Testis (tissue), 3 donors: Measurements from ENCODE around the gene GLI3. TPM values are rescaled to one million over a fixed set of nuclear protein-coding genes. Genes with fewer than 3 reads are reported as not detected.

Source experiments
- DNase-seq: peaks from one replicate; pipeline ENCODE4 v3.0.0-alpha.2; 2019
- H3K27ac ChIP-seq, 2 donors: fragments of 200-600 bp; sonication (generic); one replicate each; pipeline ENCODE4 v1.5.1; 2019
- H3K27me3 ChIP-seq: fragments of 200-600 bp; sonication (generic); one replicate; pipeline ENCODE4 v1.5.1; 2019
- H3K36me3 ChIP-seq: fragments of 200-600 bp; sonication (generic); one replicate; pipeline ENCODE4 v1.5.1; 2017; ENCODE audit warnings: low read depth; ENCODE audit errors: missing control alignments
- H3K4me1 ChIP-seq: fragments of 200-600 bp; sonication (generic); one replicate; pipeline ENCODE4 v1.5.1; 2019
- H3K4me3 ChIP-seq, 2 donors: fragments of 200-600 bp; sonication (generic); one replicate each; pipeline ENCODE4 v1.5.1; 2017 to 2019
- H3K9me3 ChIP-seq: fragments of 200-600 bp; sonication (generic); one replicate; pipeline ENCODE4 v1.5.1; 2017
- CTCF ChIP-seq, 3 experiments: fragments of 450-650 bp in 2 of 3; fragments of 200-600 bp in 1 of 3; sonication (generic) in 1 of 3; IDR thresholded peaks; one replicate each; pipeline ENCODE4 v1.5.1; 2016 to 2019; ENCODE audit warnings: antibody characterized with exemption in 3 of 3, mild to moderate bottlenecking in 2 of 3, moderate library complexity in 1 of 3
- POLR2A ChIP-seq: fragments of 450-650 bp; IDR thresholded peaks from one replicate; pipeline ENCODE4 v1.6.1; 2017; ENCODE audit warnings: antibody characterized with exemption, mild to moderate bottlenecking, moderate library complexity
- whole genome bisulfite sequencing, 2 donors: methylation state at CpG; one replicate each; pipeline ENCODE4 v1.1.5; 2018; 5-methylcytosine and 5-hydroxymethylcytosine counted together
- intact Hi-C: fragments of 100-400 bp; cut with DNase I; formaldehyde crosslinking; loops from one replicate; pipeline ENCODE4 v1.15.1; 2023; ENCODE audit warnings: low total_unique reads
- polyA plus RNA-seq: library from polyadenylated mRNA; stranded (reverse); fragments of 350-450 nt; fragmentation: Illumina TruSeq; extraction: RNeasy Lipid Tissue Mini Kit (QIAGEN cat#74804); gene quantifications from one replicate; pipeline ENCODE4 v1.2.3, GENCODE V29; 2014; ENCODE audit warnings: low read depth, low replicate concordance; ENCODE audit not compliant: insufficient read depth
- total RNA-seq, 2 donors: library from RNA; depleted of rRNA; stranded (reverse); fragments of >200 nt; gene quantifications; one replicate each; pipeline ENCODE4 v1.2.3, GENCODE V29; 2016

The GLI3 gene
- total and polyA plus RNA-seq, 3 donors from 2014 or later, result 3.8 to 7.3 (median 5.0) TPM

GRCh38 chr7:41994036-41994745, 242.8 kb downstream of the GLI3 start:
- H3K36me3 ChIP-seq, result no peaks in the 10 kb centered on the region
- no peak for DNase-seq
- H3K4me1 ChIP-seq, result no peaks in the 10 kb centered on the region
- TF ChIP-seq CTCF (IDR thresholded peaks at IDR 0.05) (no peak), POLR2A (no peak)
- no peak overlapping the region for H3K4me3 ChIP-seq
- intact Hi-C loops, result no loop called here
- 66 to 86% methylated on average over 3 of the region's 3 CpGs for WGBS, 2 donors
- H3K9me3 ChIP-seq, result no peaks in the 10 kb centered on the region
- H3K27me3 ChIP-seq, result no peaks in the 10 kb centered on the region
- no peak overlapping the region for H3K27ac ChIP-seq

GRCh38 chr7:41992881-41993867, 243.8 kb downstream of the GLI3 start:
- no peak overlapping the region for H3K4me3 ChIP-seq
- no peaks in the 10 kb centered on the region for H3K27me3 ChIP-seq
- 74 to 75% methylated on average over 13 of the region's 13 CpGs for WGBS, 2 donors
- TF ChIP-seq CTCF (IDR thresholded peaks at IDR 0.05) (no peak), POLR2A (no peak)
- H3K36me3 ChIP-seq, result no peaks in the 10 kb centered on the region
- H3K9me3 ChIP-seq, result no peaks in the 10 kb centered on the region
- H3K4me1 ChIP-seq, result no peaks in the 10 kb centered on the region
- intact Hi-C loops, result no loop called here
- DNase-seq, result no peak
- no peak overlapping the region for H3K27ac ChIP-seq

- no peaks in the 10 kb centered on the region for H3K36me3 ChIP-seq
- intact Hi-C loops, result no loop called here
- H3K4me3 ChIP-seq, result no peak overlapping the region
- no peaks in the 10 kb centered on the region for H3K27me3 ChIP-seq
- no peak for DNase-seq
- TF ChIP-seq CTCF (IDR thresholded peaks at IDR 0.05), result no peak
- TF ChIP-seq POLR2A, result no peak
- no peak overlapping the region for H3K27ac ChIP-seq
- no peaks in the 10 kb centered on the region for H3K9me3 ChIP-seq
- peaks cover 6% of the 10 kb centered on the region for H3K4me1 ChIP-seq
- 96 to 100% methylated on average over 1 of the region's 1 CpG for WGBS, 2 donors
Measured at GRCh38 chr7:41984888-41985287, 252.1 kb downstream of the GLI3 start.

GRCh38 chr7:41981046-41982040, 255.7 kb downstream of the GLI3 start:
- TF ChIP-seq POLR2A (no peak), CTCF (IDR thresholded peaks at IDR 0.05) (no peak)
- H3K4me1 ChIP-seq, result peaks cover 10% of the 10 kb centered on the region
- H3K27ac ChIP-seq, result no peak overlapping the region
- H3K9me3 ChIP-seq, result no peaks in the 10 kb centered on the region
- WGBS, 2 donors, result 85 to 90% methylated on average over 12 of the region's 12 CpGs
- no peaks in the 10 kb centered on the region for H3K36me3 ChIP-seq
- no peak overlapping the region for H3K4me3 ChIP-seq
- DNase-seq, result no peak
- intact Hi-C loops, result no loop called here
- H3K27me3 ChIP-seq, result no peaks in the 10 kb centered on the region
